ENCODE measurements around the gene OR6S1. TPM values are rescaled to one million over a fixed set of nuclear protein-coding genes. Genes with fewer than 3 reads are reported as not detected.
A peak's percentile ranks its signal among the peaks of the same experiment; 100 is the strongest.

Gene OR6S1
- total RNA-seq, 1 experiment from 2014 or later = not detected

DNA sequence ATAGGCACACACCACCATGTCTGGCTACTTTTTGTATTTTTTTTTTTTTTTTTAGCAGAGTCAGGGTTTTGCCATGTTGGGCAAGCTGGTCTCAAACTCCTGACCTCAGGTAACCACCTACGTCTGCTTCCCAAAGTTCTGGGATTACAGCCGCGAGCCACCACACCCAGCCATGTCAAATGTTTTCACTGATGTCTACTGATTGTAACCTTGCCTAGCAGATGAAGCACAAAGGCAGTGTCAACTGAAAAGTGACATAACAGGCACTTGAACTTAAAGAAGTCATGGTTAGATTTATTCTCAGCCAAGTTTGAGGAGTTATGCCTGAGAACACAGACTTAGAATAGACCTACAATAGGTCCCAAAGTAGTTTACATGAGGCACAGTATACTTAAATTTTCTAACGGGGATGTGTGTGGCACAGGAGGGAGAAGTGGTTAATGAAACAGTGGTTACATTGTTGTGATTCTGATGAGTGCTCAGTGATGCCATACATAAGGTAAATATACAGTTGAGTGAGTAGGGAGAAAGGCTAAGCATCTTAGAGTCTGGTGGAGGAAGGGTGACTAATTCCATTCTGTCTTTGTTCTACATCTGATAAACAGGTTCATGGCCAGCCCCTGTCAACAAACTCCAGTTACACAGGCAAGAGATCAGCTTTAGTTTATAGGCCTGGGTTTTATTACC, 30.2 kb upstream of the OR6S1 start:
- Mint-ChIP-seq H3K27ac (no peak overlapping the region), H3K4me1 (peaks cover 9% of the 10 kb centered on the region), H3K4me3 (no peak overlapping the region), H3K27me3 (ENCODE audit: low read depth) (peaks cover 7% of the 10 kb centered on the region), H3K9me3 (no peaks in the 10 kb centered on the region), H3K36me3 (no peaks in the 10 kb centered on the region)
- ChIA-PET CTCF (interaction anchor here (1.0 to 4.4 kb wide), 3 partner anchors 10 to 14 kb away, joined by 3 to 17 read pairs (median 7); no protein-coding TSS in a partner anchor), POLR2A (no interaction called here)
- TF ChIP-seq GABPB1 (CRISPR knock-in tag; IDR thresholded peaks at IDR 0.05) = peak; percentile 39
- TF ChIP-seq, protein P1, sequence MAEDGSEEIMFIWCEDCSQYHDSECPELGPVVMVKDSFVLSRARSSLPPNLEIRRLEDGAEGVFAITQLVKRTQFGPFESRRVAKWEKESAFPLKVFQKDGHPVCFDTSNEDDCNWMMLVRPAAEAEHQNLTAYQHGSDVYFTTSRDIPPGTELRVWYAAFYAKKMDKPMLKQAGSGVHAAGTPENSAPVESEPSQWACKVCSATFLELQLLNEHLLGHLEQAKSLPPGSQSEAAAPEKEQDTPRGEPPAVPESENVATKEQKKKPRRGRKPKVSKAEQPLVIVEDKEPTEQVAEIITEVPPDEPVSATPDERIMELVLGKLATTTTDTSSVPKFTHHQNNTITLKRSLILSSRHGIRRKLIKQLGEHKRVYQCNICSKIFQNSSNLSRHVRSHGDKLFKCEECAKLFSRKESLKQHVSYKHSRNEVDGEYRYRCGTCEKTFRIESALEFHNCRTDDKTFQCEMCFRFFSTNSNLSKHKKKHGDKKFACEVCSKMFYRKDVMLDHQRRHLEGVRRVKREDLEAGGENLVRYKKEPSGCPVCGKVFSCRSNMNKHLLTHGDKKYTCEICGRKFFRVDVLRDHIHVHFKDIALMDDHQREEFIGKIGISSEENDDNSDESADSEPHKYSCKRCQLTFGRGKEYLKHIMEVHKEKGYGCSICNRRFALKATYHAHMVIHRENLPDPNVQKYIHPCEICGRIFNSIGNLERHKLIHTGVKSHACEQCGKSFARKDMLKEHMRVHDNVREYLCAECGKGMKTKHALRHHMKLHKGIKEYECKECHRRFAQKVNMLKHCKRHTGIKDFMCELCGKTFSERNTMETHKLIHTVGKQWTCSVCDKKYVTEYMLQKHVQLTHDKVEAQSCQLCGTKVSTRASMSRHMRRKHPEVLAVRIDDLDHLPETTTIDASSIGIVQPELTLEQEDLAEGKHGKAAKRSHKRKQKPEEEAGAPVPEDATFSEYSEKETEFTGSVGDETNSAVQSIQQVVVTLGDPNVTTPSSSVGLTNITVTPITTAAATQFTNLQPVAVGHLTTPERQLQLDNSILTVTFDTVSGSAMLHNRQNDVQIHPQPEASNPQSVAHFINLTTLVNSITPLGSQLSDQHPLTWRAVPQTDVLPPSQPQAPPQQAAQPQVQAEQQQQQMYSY (CRISPR knock-in tag; IDR thresholded peaks at IDR 0.05) = no peak
- no peak for TF ChIP-seq TP53 (CRISPR knock-in tag; IDR thresholded peaks at IDR 0.05)
- no peak for TF ChIP-seq NR1H2 (CRISPR knock-in tag; IDR thresholded peaks at IDR 0.05)
- ATAC-seq = no peak
- DNase-seq (ENCODE audit: low spot score) = no peak

DNA sequence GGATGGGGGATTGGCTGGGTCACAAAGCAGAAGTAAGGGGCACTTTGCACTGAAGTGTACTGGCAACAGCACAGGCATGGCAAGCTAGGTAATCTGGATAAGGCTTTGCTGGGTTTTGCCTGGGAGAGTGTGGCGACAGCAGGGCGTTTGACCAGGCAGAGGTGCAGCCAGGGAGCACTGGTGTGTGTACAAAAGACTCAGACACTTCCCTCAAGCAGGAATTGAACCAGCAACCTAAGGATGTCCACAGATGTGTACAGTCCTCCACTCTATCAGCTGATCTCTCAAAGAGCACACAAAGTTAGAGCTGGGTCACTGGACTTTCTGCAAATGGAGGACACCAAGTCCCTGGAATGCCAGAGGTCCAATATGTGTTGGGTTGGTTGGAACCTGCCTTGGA, 27.5 kb upstream of the OR6S1 start:
- CTCF ChIA-PET = interaction anchor here (0.8 to 4.4 kb wide), 3 partner anchors 11 to 39 kb away, joined by 3 to 17 read pairs (median 3); no protein-coding TSS in a partner anchor
- no peaks in the 10 kb centered on the region for H3K9me3 Mint-ChIP-seq
- no peak for TF ChIP-seq IRF2 (CRISPR knock-in tag; IDR thresholded peaks at IDR 0.05; ENCODE audit: borderline replicate concordance, low read depth)
- no peak for TF ChIP-seq ZBTB21 (CRISPR knock-in tag; IDR thresholded peaks at IDR 0.05; ENCODE audit: borderline replicate concordance)
- no peak for TF ChIP-seq ZNF263 (CRISPR knock-in tag; IDR thresholded peaks at IDR 0.05; ENCODE audit: low read depth)
- TF ChIP-seq ZNF317 (CRISPR knock-in tag; IDR thresholded peaks at IDR 0.05; ENCODE audit: borderline replicate concordance, low read depth) = no peak
- no peak for TF ChIP-seq SMAD3 (CRISPR knock-in tag; IDR thresholded peaks at IDR 0.05; ENCODE audit: borderline replicate concordance)
- TF ChIP-seq ZNF219 (CRISPR knock-in tag; IDR thresholded peaks at IDR 0.05; ENCODE audit: borderline replicate concordance) = no peak
- TF ChIP-seq MAX (CRISPR knock-in tag; IDR thresholded peaks at IDR 0.05) = no peak
- TF ChIP-seq, protein P2, sequence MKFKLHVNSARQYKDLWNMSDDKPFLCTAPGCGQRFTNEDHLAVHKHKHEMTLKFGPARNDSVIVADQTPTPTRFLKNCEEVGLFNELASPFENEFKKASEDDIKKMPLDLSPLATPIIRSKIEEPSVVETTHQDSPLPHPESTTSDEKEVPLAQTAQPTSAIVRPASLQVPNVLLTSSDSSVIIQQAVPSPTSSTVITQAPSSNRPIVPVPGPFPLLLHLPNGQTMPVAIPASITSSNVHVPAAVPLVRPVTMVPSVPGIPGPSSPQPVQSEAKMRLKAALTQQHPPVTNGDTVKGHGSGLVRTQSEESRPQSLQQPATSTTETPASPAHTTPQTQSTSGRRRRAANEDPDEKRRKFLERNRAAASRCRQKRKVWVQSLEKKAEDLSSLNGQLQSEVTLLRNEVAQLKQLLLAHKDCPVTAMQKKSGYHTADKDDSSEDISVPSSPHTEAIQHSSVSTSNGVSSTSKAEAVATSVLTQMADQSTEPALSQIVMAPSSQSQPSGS (CRISPR knock-in tag; IDR thresholded peaks at IDR 0.05; ENCODE audit: borderline replicate concordance, low read depth) = no peak
- TF ChIP-seq NR1H2 (CRISPR knock-in tag; IDR thresholded peaks at IDR 0.05) = no peak
- no peak for TF ChIP-seq TEAD4 (CRISPR knock-in tag; IDR thresholded peaks at IDR 0.05)
- TF ChIP-seq, protein P3, sequence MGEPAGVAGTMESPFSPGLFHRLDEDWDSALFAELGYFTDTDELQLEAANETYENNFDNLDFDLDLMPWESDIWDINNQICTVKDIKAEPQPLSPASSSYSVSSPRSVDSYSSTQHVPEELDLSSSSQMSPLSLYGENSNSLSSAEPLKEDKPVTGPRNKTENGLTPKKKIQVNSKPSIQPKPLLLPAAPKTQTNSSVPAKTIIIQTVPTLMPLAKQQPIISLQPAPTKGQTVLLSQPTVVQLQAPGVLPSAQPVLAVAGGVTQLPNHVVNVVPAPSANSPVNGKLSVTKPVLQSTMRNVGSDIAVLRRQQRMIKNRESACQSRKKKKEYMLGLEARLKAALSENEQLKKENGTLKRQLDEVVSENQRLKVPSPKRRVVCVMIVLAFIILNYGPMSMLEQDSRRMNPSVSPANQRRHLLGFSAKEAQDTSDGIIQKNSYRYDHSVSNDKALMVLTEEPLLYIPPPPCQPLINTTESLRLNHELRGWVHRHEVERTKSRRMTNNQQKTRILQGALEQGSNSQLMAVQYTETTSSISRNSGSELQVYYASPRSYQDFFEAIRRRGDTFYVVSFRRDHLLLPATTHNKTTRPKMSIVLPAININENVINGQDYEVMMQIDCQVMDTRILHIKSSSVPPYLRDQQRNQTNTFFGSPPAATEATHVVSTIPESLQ (CRISPR knock-in tag; IDR thresholded peaks at IDR 0.05) = no peak
- no peak for TF ChIP-seq SMAD4 (CRISPR knock-in tag; IDR thresholded peaks at IDR 0.05)
- TF ChIP-seq CREM (CRISPR knock-in tag; IDR thresholded peaks at IDR 0.05) = no peak
- no peak for TF ChIP-seq CREB1 (CRISPR knock-in tag; IDR thresholded peaks at IDR 0.05)

More for the DNA sequence above, 27.5 kb upstream of the OR6S1 start:
- Mint-ChIP-seq H3K27ac (no peak overlapping the region), H3K36me3 (no peaks in the 10 kb centered on the region), H3K4me3 (no peak overlapping the region), H3K4me1 (peaks cover 2% of the 10 kb centered on the region; the same call in 1 of the 2 replicates), H3K27me3 (ENCODE audit: low read depth) (peaks cover 22% of the 10 kb centered on the region)
- DNase-seq (ENCODE audit: low spot score) = no peak
- ATAC-seq = no peak
- POLR2A ChIA-PET = no interaction called here
